Measurements from ENCODE around the gene CHRND. TPM values are rescaled to one million over a fixed set of nuclear protein-coding genes. Genes with fewer than 3 reads are reported as not detected.

Gene CHRND
- total RNA-seq, 1 donor from 2014 or later: not detected

GRCh38 chr2:232515639-232516038 is 10.3 kb upstream of the CHRND start:
- H3K36me3 ChIP-seq (ENCODE audit: control insufficient read depth, insufficient read depth, low read length): no peaks in the 10 kb centered on the region
- H3K27me3 ChIP-seq (ENCODE audit: control insufficient read depth, insufficient read depth, low read length): peaks cover 58% of the 10 kb centered on the region
- no peak for DNase-seq (ENCODE audit: low read depth)
- no peak for TF ChIP-seq CTCF (IDR thresholded peaks at IDR 0.05; ENCODE audit: insufficient read depth, low read length, poor library complexity, severe bottlenecking)
- H3K4me3 ChIP-seq (ENCODE audit: low read depth, low read length): no peak overlapping the region

- peaks cover 60% of the 10 kb centered on the region for H3K27me3 ChIP-seq (ENCODE audit: control insufficient read depth, insufficient read depth, low read length)
- no peak for DNase-seq (ENCODE audit: low read depth)
- no peak overlapping the region for H3K4me3 ChIP-seq (ENCODE audit: low read depth, low read length)
- TF ChIP-seq CTCF (IDR thresholded peaks at IDR 0.05; ENCODE audit: insufficient read depth, low read length, poor library complexity, severe bottlenecking): no peak
- no peaks in the 10 kb centered on the region for H3K36me3 ChIP-seq (ENCODE audit: control insufficient read depth, insufficient read depth, low read length)
Measured at GRCh38 chr2:232516551-232516950, 9.4 kb upstream of the CHRND start.

- Histone ChIP-seq H3K36me3 (ENCODE audit: control insufficient read depth, insufficient read depth, low read length) (no peaks in the 10 kb centered on the region), H3K27me3 (ENCODE audit: control insufficient read depth, insufficient read depth, low read length) (peaks cover 63% of the 10 kb centered on the region), H3K4me3 (ENCODE audit: low read depth, low read length) (no peak overlapping the region)
- DNase-seq (ENCODE audit: low read depth): no peak
- TF ChIP-seq CTCF (IDR thresholded peaks at IDR 0.05; ENCODE audit: insufficient read depth, low read length, poor library complexity, severe bottlenecking): no peak
Measured at GRCh38 chr2:232518844-232519243, 7.1 kb upstream of the CHRND start.

- DNase-seq (ENCODE audit: low read depth): no peak
- Histone ChIP-seq H3K36me3 (ENCODE audit: control insufficient read depth, insufficient read depth, low read length) (no peaks in the 10 kb centered on the region), H3K4me3 (ENCODE audit: low read depth, low read length) (no peak within 1 kb of the TSS), H3K27me3 (ENCODE audit: control insufficient read depth, insufficient read depth, low read length) (peaks cover 70% of the 10 kb centered on the region)
- no peak for TF ChIP-seq CTCF (IDR thresholded peaks at IDR 0.05; ENCODE audit: insufficient read depth, low read length, poor library complexity, severe bottlenecking)
Measured at GRCh38 chr2:232519581-232520438, 6.2 kb upstream of the CHRND start, which contains the start of gene PRSS56. Gene PRSS56 (plus strand): TSS chr2:232520388. CDS start chr2:232520599, 211 bp downstream.

GRCh38 chr2:232520489-232520888 is 5.5 kb upstream of the CHRND start:
- Histone ChIP-seq H3K27me3 (ENCODE audit: control insufficient read depth, insufficient read depth, low read length) (peaks cover 71% of the 10 kb centered on the region), H3K36me3 (ENCODE audit: control insufficient read depth, insufficient read depth, low read length) (no peaks in the 10 kb centered on the region), H3K4me3 (ENCODE audit: low read depth, low read length) (no peak overlapping the region)
- no peak for TF ChIP-seq CTCF (IDR thresholded peaks at IDR 0.05; ENCODE audit: insufficient read depth, low read length, poor library complexity, severe bottlenecking)
- DNase-seq (ENCODE audit: low read depth): no peak
